B cell (primary cell): ENCODE data around the gene EEF1A2. TPM values are rescaled to one million over a fixed set of nuclear protein-coding genes. Genes with fewer than 3 reads are reported as not detected.

Experiments used
- ATAC-seq: fragments of 200-7000 bp; cut with Tn5 transposase; one replicate; pipeline ENCODE4 v1.10.0; 2021; ENCODE audit warnings: low read depth, mild to moderate bottlenecking, moderate number of reproducible peaks, moderate library complexity
- CTCF ChIA-PET: fragments of 350-600 bp; sonication (Branson Sonifier 250); formaldehyde crosslinking; loops from one replicate; lab custom pipeline; 2021; ENCODE audit warnings: antibody characterized with exemption, inconsistent platforms; lab: Charles Lee
- POLR2A ChIA-PET: fragments of 350-600 bp; sonication (Branson Sonifier 250); formaldehyde crosslinking; loops from one replicate; lab custom pipeline; 2021; ENCODE audit warnings: antibody characterized with exemption; lab: Charles Lee
- DNase-seq: peaks from one replicate; pipeline ENCODE4 v3.0.0; 2013
- H2AFZ ChIP-seq: 2 replicates; pipeline ENCODE4 v1.6.1; 2012; ENCODE audit warnings: mild to moderate bottlenecking, low read depth, low read length; ENCODE audit not compliant: insufficient read depth, poor library complexity, severe bottlenecking
- H3K27ac ChIP-seq, 2 donors: 1 replicate in 1 of 2; 2 replicates in 1 of 2; pipeline ENCODE4 v1.5.1; 2012 to 2013; ENCODE audit warnings: low read length in 2 of 2, mild to moderate bottlenecking in 2 of 2, moderate library complexity in 1 of 2
- H3K27me3 ChIP-seq, 4 experiments: fragments of 200-600 bp in 1 of 4; sonication (generic) in 1 of 4; replicated peaks in 1 of 4; 1 replicate in 2 of 4; 2 replicates in 2 of 4; pipeline versions ENCODE4 v1.6.1 to v1.7.0; 2013 to 2016; ENCODE audit warnings: low read length in 3 of 4, mild to moderate bottlenecking in 2 of 4, mixed read lengths in 1 of 4, moderate library complexity in 1 of 4; ENCODE audit not compliant: insufficient read depth in 4 of 4, control insufficient read depth in 3 of 4; ENCODE audit errors: control extremely low read depth in 1 of 4
- H3K36me3 ChIP-seq, 2 experiments: replicated peaks in 1 of 2; 1 replicate in 1 of 2; 2 replicates in 1 of 2; pipeline versions ENCODE4 v1.6.1 to v1.7.1; 2013; ENCODE audit warnings: low read length in 1 of 2; ENCODE audit not compliant: insufficient read depth in 2 of 2, control insufficient read depth in 1 of 2; ENCODE audit errors: control extremely low read depth in 1 of 2, extremely low read depth in 1 of 2
- H3K4me1 ChIP-seq, 2 donors: fragments of 200-600 bp in 1 of 2; sonication (generic) in 1 of 2; 1 replicate in 1 of 2; 2 replicates in 1 of 2; pipeline versions ENCODE4 v1.5.1 to v1.6.1; 2013 to 2017; ENCODE audit warnings: low read length in 2 of 2; ENCODE audit not compliant: control insufficient read depth in 2 of 2, insufficient read depth in 2 of 2
- H3K4me2 ChIP-seq: replicated peaks from 2 replicates; pipeline ENCODE3; 2012; ENCODE audit warnings: mild to moderate bottlenecking, low read depth, low read length; ENCODE audit not compliant: poor library complexity, severe bottlenecking
- H3K4me3 ChIP-seq, 5 experiments: fragments of 200-600 bp in 1 of 5; sonication (generic) in 1 of 5; 1 replicate in 3 of 5; 2 replicates in 2 of 5; pipeline versions ENCODE4 v1.5.1 to v1.7.0; 2011 to 2016; ENCODE audit warnings: low read length in 4 of 5, mild to moderate bottlenecking in 4 of 5, low read depth in 2 of 5, control low read depth in 1 of 5, moderate library complexity in 1 of 5; ENCODE audit not compliant: insufficient read depth in 1 of 5; ENCODE audit errors: control extremely low read depth in 1 of 5, extremely low read depth in 1 of 5
- H3K79me2 ChIP-seq: fragments of 200-600 bp; sonication (generic); one replicate; pipeline ENCODE4 v1.6.0; 2016; ENCODE audit warnings: low read length; ENCODE audit not compliant: control insufficient read depth, insufficient read depth
- H3K9ac ChIP-seq: fragments of 200-600 bp; sonication (generic); 2 replicates; pipeline ENCODE4 v1.6.1; 2017; ENCODE audit warnings: mild to moderate bottlenecking, low read length, moderate library complexity
- H3K9me3 ChIP-seq, 3 donors: one replicate each; pipeline versions ENCODE4 v1.6.1 to v1.7.1; 2013; ENCODE audit warnings: low read length in 2 of 3; ENCODE audit not compliant: control insufficient read depth in 2 of 3, insufficient read depth in 1 of 3; ENCODE audit errors: control extremely low read depth in 1 of 3
- H4K20me1 ChIP-seq: 2 replicates; pipeline ENCODE4 v1.6.0; 2012; ENCODE audit warnings: mild to moderate bottlenecking, low read length; ENCODE audit not compliant: insufficient read depth, control insufficient read depth, poor library complexity, severe bottlenecking
- H3K27ac Mint-ChIP-seq: one replicate; pipeline ENCODE4 v1.8.0; 2021; ENCODE audit warnings: mixed read lengths
- H3K27me3 Mint-ChIP-seq: one replicate; pipeline ENCODE4 v1.8.0; 2021; ENCODE audit warnings: mixed read lengths
- H3K4me1 Mint-ChIP-seq: one replicate; pipeline ENCODE4 v1.8.0; 2021; ENCODE audit warnings: mixed read lengths
- H3K4me3 Mint-ChIP-seq: one replicate; pipeline ENCODE4 v1.8.0; 2021; ENCODE audit warnings: mixed read lengths
- H3K9me3 Mint-ChIP-seq: one replicate; pipeline ENCODE4 v1.8.0; 2022; ENCODE audit warnings: mixed read lengths; ENCODE audit not compliant: insufficient read depth
- CTCF ChIP-seq: fragments of 200-600 bp; IDR thresholded peaks from one replicate; pipeline ENCODE4 v1.8.0; 2022; ENCODE audit warnings: antibody characterized with exemption, mild to moderate bottlenecking
- EZH2 ChIP-seq: IDR thresholded peaks from 2 replicates; pipeline ENCODE4 v1.6.1; 2012; ENCODE audit warnings: borderline replicate concordance, low read depth, mild to moderate bottlenecking, moderate library complexity, low read length; ENCODE audit not compliant: insufficient read depth, poor library complexity, severe bottlenecking
- WGBS: methylation state at CpG from one replicate; pipeline ENCODE4 v1.1.5; 2013; ENCODE audit warnings: missing lambda C conversion rate; ENCODE audit not compliant: insufficient coverage; 5-methylcytosine and 5-hydroxymethylcytosine counted together
- intact Hi-C: fragments of 100-400 bp; cut with micrococcal nuclease; formaldehyde crosslinking; loops from one replicate; pipeline ENCODE4 v1.10.0; 2022
- polyA plus RNA-seq: library from polyadenylated mRNA; depleted of rRNA; stranded (reverse); fragments of >200 nt; gene quantifications from 2 replicates; pipeline ENCODE4 v1.2.3, GENCODE V29; 2012
- total RNA-seq, 2 donors: library from RNA; stranded (reverse); fragments of 120-200 nt in 1 of 2; gene quantifications; 1 replicate in 1 of 2; 2 replicates in 1 of 2; pipeline versions ENCODE4 v1.2.3 to v1.2.4, GENCODE V29; 2013 to 2022

Gene EEF1A2
- total and polyA plus RNA-seq, 2 donors (not counting 1 experiment from before 2014, with no cell fraction given), result 2.2 to 2.9 TPM

- H3K4me3 Mint-ChIP-seq, result no peak overlapping the region
Measured at GRCh38 chr20:63451821-63452220, 47.1 kb downstream of the EEF1A2 start.

More at GRCh38 chr20:63451821-63452220, 47.1 kb downstream of the EEF1A2 start:
- no peak overlapping the region for H3K27ac Mint-ChIP-seq
- ChIA-PET POLR2A (no interaction called here), CTCF (no interaction called here)
- Histone ChIP-seq H4K20me1 (no peaks in the 10 kb centered on the region), H3K9me3 (peaks cover 0 to 5% (median 0%) of the 10 kb centered on the region in 3 donors), H3K27ac (no peak overlapping the region), H2AFZ (no peak overlapping the region), H3K4me2 (no peak overlapping the region), H3K4me1 (peaks cover 0 to 4% of the 10 kb centered on the region in 2 donors), H3K36me3 (no peaks in the 10 kb centered on the region), H3K4me3 (no peak overlapping the region), H3K79me2 (no peaks in the 10 kb centered on the region), H3K27me3 (peaks cover 0 to 27% (median 6%) of the 10 kb centered on the region in 4 experiments), H3K9ac (no peak overlapping the region)
- peaks cover 26% of the 10 kb centered on the region for H3K27me3 Mint-ChIP-seq
- no peaks in the 10 kb centered on the region for H3K9me3 Mint-ChIP-seq
- ATAC-seq, result no peak
- no peak for TF ChIP-seq CTCF
- no peak for TF ChIP-seq EZH2
- 95% methylated on average over 17 of the region's 17 CpGs for WGBS
- intact Hi-C loops, result no loop called here
- H3K4me1 Mint-ChIP-seq, result peaks cover 3% of the 10 kb centered on the region
- DNase-seq, result no peak
